SK-N-MC (cell line): ENCODE measurements around the gene UBE2R2.

Source experiments
- EZH2 ChIP-seq: fragments of 200-600 bp; sonication (generic); IDR thresholded peaks from one replicate; pipeline ENCODE4 v1.6.1; 2017; ENCODE audit warnings: antibody characterized with exemption
- POLR2AphosphoS5 ChIP-seq: IDR thresholded peaks from 2 replicates; pipeline ENCODE4 v1.6.1; 2012; ENCODE audit warnings: mild to moderate bottlenecking, low read depth, low read length, borderline replicate concordance

DNA sequence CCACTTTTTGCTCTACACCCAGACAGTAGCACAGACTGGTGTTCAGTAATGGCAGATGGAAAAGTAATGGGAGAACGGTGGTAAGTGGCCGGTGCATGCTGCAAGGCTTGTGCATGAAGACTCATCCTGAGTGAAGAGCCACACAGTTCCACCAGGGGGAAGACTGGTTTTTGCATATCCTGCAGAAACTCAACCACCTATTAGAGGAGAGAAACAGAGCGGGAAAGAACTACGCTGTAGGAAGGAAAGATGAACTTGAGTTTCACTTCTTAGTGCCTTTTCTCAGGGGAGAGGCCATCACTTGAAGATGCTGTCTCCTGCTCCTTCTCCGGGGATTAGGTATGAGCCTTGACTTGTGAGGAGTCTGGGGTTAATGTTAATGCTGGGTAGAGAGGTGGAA, 31.0 kb upstream of the UBE2R2 start:
- TF ChIP-seq EZH2 (no peak), POLR2AphosphoS5 (no peak)
